H1 (cell line): ENCODE results near the gene PPP1R3G. TPM values are rescaled to one million over a fixed set of nuclear protein-coding genes. Genes with fewer than 3 reads are reported as not detected.

Experiments used
- BCL11A ChIP-seq, 2 experiments: IDR thresholded peaks; one replicate each; pipeline ENCODE4 v1.6.1; 2011; ENCODE audit warnings: low read depth in 2 of 2, low read length in 2 of 2, mild to moderate bottlenecking in 2 of 2
- CBX5 ChIP-seq: fragments of 300-800, 300-1000 bp; sonication (generic); IDR thresholded peaks from 2 replicates; pipeline ENCODE4 v1.7.1; 2016; ENCODE audit warnings: antibody characterized with exemption, low read length, low read depth
- CBX8 ChIP-seq: fragments of 300-800, 300-1000 bp; sonication (generic); IDR thresholded peaks from 2 replicates; pipeline ENCODE4 v1.7.1; 2016; ENCODE audit warnings: low read depth, low read length, borderline replicate concordance
- CEBPB ChIP-seq: IDR thresholded peaks from 2 replicates; pipeline ENCODE4 v1.6.1; 2012; ENCODE audit warnings: low read depth, low read length
- CHD7 ChIP-seq: fragments of 300-600 bp; sonication (generic); IDR thresholded peaks from 2 replicates; pipeline ENCODE4 v1.7.1; 2012; ENCODE audit warnings: low read length, moderate library complexity, mild to moderate bottlenecking, inconsistent platforms; ENCODE audit not compliant: insufficient replicate concordance
- CREB1 ChIP-seq: IDR thresholded peaks from 2 replicates; pipeline ENCODE4 v1.6.1; 2012; ENCODE audit warnings: inconsistent platforms
- EGR1 ChIP-seq: IDR thresholded peaks from 2 replicates; pipeline ENCODE4 v1.6.1; 2011; ENCODE audit warnings: low read depth, low read length, borderline replicate concordance
- GTF2F1 ChIP-seq: IDR thresholded peaks from 2 replicates; pipeline ENCODE4 v1.6.1; 2012; ENCODE audit warnings: low read depth, low read length, improper control_type of control experiment, borderline replicate concordance
- RNF2 ChIP-seq: fragments of 200-900, 300-1000 bp; sonication (generic); IDR thresholded peaks from 2 replicates; pipeline ENCODE4 v1.7.1; 2016; ENCODE audit warnings: borderline replicate concordance, low read depth, mild to moderate bottlenecking, antibody characterized with exemption, low read length; ENCODE audit not compliant: poor library complexity, severe bottlenecking; ENCODE audit errors: missing control alignments
- SAP30 ChIP-seq: fragments of 300-600 bp; sonication (generic); IDR thresholded peaks from 2 replicates; pipeline ENCODE4 v1.7.1; 2012; ENCODE audit warnings: low read length, moderate library complexity, mild to moderate bottlenecking, inconsistent platforms; ENCODE audit not compliant: insufficient read depth, insufficient replicate concordance
- SP1 ChIP-seq: IDR thresholded peaks from 2 replicates; pipeline ENCODE4 v1.6.1; 2011; ENCODE audit warnings: low read depth, low read length
- SP2 ChIP-seq: IDR thresholded peaks from 2 replicates; pipeline ENCODE4 v1.6.1; 2012; ENCODE audit warnings: mild to moderate bottlenecking, low read length, inconsistent platforms
- TCF12 ChIP-seq: IDR thresholded peaks from 2 replicates; pipeline ENCODE4 v1.6.1; 2011; ENCODE audit warnings: low read depth, mild to moderate bottlenecking, low read length
- polyA plus RNA-seq, 7 experiments: library from polyadenylated mRNA; depleted of rRNA in 3 of 7; stranded (reverse) in 5 of 7; unstranded in 2 of 7; fragments of >200 nt in 5 of 7; fragments of 200-250 nt in 2 of 7; gene quantifications; 1 replicate in 5 of 7; 2 replicates in 1 of 7; 4 replicates in 1 of 7; pipeline versions ENCODE4 v1.2.1 to v1.2.3, GENCODE V29; 2011 to 2013; ENCODE audit warnings: missing spikeins in 2 of 7, mixed read lengths in 2 of 7
- total RNA-seq: library from RNA; stranded (reverse); fragmentation: NEBNext Ultra II Directional; extraction: Animal tissue kit (Norgen Biotek cat#: 25700); gene quantifications from 2 replicates; pipeline ENCODE4 v1.2.1, GENCODE V29; 2021

Gene PPP1R3G
- total and polyA plus RNA-seq, 2 of the 8 experiments (the other 6 are each of a cell fraction or from before 2014, with no cell fraction given), result 0.03 to 0.09 TPM

- TF ChIP-seq CHD7, result no peak
- no peak for TF ChIP-seq TCF12
- TF ChIP-seq BCL11A (IDR thresholded peaks at IDR 0.05; ENCODE audit: low read depth in 2 of 2, low read length in 2 of 2), result no peak
- no peak for TF ChIP-seq EGR1
- no peak for TF ChIP-seq SAP30
- TF ChIP-seq CBX8, result no peak
- TF ChIP-seq RNF2, result no peak
- TF ChIP-seq CREB1, result no peak
- no peak for TF ChIP-seq SP2
- TF ChIP-seq CEBPB, result no peak
- no peak for TF ChIP-seq GTF2F1
- no peak for TF ChIP-seq SP1
- no peak for TF ChIP-seq CBX5
Observed at GRCh38 chr6:5107341-5107740, 22.2 kb downstream of the PPP1R3G start (continued).
